ENCODE results near the gene CXCR4.

GRCh38 chr2:136133176-136133575 is 15.2 kb upstream of the CXCR4 start:
- TF ChIP-seq POLR2AphosphoS5 (IDR thresholded peaks at IDR 0.05) (no peak), CTCF (IDR thresholded peaks at IDR 0.05) (no peak), EP300 (IDR thresholded peaks at IDR 0.05) (no peak), POLR2A (IDR thresholded peaks at IDR 0.05) (no peak)
